HuH-7 (cell line): Measurements from ENCODE around the gene EMC9.
A peak's percentile ranks its signal among the peaks of the same experiment; 100 is the strongest.

ENCODE experiments used
- DNase-seq: peaks from one replicate; pipeline ENCODE4 v3.0.0; 2011; ENCODE audit warnings: low spot score

Gene EMC9

GRCh38 chr14:24177041-24177825, 35.8 kb upstream of the EMC9 start:
- DNase-seq: no peak

GRCh38 chr14:24176599-24176998, 35.2 kb upstream of the EMC9 start:
- no peak for DNase-seq

GRCh38 chr14:24172871-24173281, 31.5 kb upstream of the EMC9 start:
- DNase-seq: no peak

GRCh38 chr14:24172261-24172860, 31.0 kb upstream of the EMC9 start:
- DNase-seq: no peak

- DNase-seq: no peak
These were observed 30.2 kb upstream of the EMC9 start, which contains the start of gene REC8 for GRCh38 chr14:24171422-24172260. TSS of gene REC8 (plus strand) at chr14:24172080. CDS start at chr14:24172553, 473 bp downstream.

GRCh38 chr14:24167469-24168114, 26.2 kb upstream of the EMC9 start:
- DNase-seq: no peak

- no peak for DNase-seq
These were observed 24.4 kb upstream of the EMC9 start for GRCh38 chr14:24165785-24166184.

- DNase-seq: no peak
These were observed 23.2 kb upstream of the EMC9 start for GRCh38 chr14:24164518-24164991.

GRCh38 chr14:24162093-24162492, 20.7 kb upstream of the EMC9 start:
- no peak for DNase-seq

GRCh38 chr14:24160850-24161804, 19.7 kb upstream of the EMC9 start, which contains the start of gene IRF9:
TSS of gene IRF9 (plus strand) at chr14:24161265. CDS start at chr14:24162145, 880 bp downstream.
- DNase-seq: peak; percentile 95

- DNase-seq: no peak
These were observed 19.1 kb upstream of the EMC9 start for GRCh38 chr14:24160499-24160849.

- no peak for DNase-seq
These were observed 18.5 kb upstream of the EMC9 start for GRCh38 chr14:24159777-24160498.

GRCh38 chr14:24157331-24157730, 15.9 kb upstream of the EMC9 start:
- DNase-seq: no peak

GRCh38 chr14:24156840-24157239, 15.4 kb upstream of the EMC9 start:
- DNase-seq: no peak

GRCh38 chr14:24155100-24155499, 13.7 kb upstream of the EMC9 start:
- DNase-seq: no peak

GRCh38 chr14:24151404-24152080, 10.2 kb upstream of the EMC9 start:
- no peak for DNase-seq

- DNase-seq: no peak
These were observed 9.6 kb upstream of the EMC9 start for GRCh38 chr14:24150993-24151392.

GRCh38 chr14:24150567-24150966, 9.2 kb upstream of the EMC9 start:
- DNase-seq: no peak

- no peak for DNase-seq
These were observed 8.7 kb upstream of the EMC9 start for GRCh38 chr14:24150061-24150460.
